HepG2 (cell line): ENCODE measurements around the gene ZNF8.

Experiments used
- ZNF296 ChIP-seq: sonication (generic); formaldehyde crosslinking; conservative IDR thresholded peaks from 2 replicates; pipeline ENCODE4 v1.5.0; 2020; ENCODE audit warnings: mild to moderate bottlenecking, missing genetic modification reagents
- TF ChIP-seq, protein P1 (sequence below): sonication (generic); formaldehyde crosslinking; IDR thresholded peaks from 2 replicates; pipeline ENCODE4 v1.4.0; 2020; ENCODE audit warnings: missing genetic modification reagents

DNA sequence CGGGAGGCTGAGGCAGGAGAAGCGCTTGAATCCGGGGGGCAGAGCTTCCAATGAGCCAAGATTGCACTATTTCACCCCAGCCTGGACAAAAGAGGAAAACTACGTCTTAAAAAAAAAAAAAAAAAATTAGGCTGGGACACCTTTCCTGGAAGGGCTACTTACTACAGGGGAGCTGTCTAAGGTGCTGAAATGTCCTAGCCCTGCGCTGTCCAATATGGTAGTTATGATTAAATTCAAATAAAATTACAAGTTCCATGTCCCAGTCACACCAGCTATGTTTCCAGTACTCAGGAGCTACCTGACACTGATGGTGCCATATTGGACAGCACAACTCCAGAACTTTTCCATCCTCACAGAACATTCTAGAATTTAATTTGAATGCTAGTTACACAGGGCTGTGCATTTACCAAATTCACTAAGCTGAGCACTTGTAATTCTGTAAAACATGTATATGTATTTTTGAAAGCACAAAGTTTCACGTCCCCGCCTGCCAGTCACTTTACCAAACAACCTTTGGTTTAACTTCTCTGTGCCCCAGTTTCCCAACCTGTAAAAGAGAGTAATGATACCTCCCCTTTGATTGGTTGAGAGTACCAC, 38.8 kb downstream of the ZNF8 start:
- no peak for TF ChIP-seq ZNF296 (CRISPR knock-in tag)
- TF ChIP-seq, protein P1, sequence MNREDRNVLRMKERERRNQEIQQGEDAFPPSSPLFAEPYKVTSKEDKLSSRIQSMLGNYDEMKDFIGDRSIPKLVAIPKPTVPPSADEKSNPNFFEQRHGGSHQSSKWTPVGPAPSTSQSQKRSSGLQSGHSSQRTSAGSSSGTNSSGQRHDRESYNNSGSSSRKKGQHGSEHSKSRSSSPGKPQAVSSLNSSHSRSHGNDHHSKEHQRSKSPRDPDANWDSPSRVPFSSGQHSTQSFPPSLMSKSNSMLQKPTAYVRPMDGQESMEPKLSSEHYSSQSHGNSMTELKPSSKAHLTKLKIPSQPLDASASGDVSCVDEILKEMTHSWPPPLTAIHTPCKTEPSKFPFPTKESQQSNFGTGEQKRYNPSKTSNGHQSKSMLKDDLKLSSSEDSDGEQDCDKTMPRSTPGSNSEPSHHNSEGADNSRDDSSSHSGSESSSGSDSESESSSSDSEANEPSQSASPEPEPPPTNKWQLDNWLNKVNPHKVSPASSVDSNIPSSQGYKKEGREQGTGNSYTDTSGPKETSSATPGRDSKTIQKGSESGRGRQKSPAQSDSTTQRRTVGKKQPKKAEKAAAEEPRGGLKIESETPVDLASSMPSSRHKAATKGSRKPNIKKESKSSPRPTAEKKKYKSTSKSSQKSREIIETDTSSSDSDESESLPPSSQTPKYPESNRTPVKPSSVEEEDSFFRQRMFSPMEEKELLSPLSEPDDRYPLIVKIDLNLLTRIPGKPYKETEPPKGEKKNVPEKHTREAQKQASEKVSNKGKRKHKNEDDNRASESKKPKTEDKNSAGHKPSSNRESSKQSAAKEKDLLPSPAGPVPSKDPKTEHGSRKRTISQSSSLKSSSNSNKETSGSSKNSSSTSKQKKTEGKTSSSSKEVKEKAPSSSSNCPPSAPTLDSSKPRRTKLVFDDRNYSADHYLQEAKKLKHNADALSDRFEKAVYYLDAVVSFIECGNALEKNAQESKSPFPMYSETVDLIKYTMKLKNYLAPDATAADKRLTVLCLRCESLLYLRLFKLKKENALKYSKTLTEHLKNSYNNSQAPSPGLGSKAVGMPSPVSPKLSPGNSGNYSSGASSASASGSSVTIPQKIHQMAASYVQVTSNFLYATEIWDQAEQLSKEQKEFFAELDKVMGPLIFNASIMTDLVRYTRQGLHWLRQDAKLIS (CRISPR knock-in tag): no peak
